Adrenal gland (tissue), 12 donors: ENCODE data around the gene CNTNAP2. TPM values are rescaled to one million over a fixed set of nuclear protein-coding genes. Genes with fewer than 3 reads are reported as not detected.

Source experiments
- DNase-seq, 7 donors: peaks; one replicate each; pipeline ENCODE4 v3.0.0-alpha.2; 2019 to 2020
- H3K27ac ChIP-seq, 5 donors: fragments of 200-600 bp; sonication (generic) in 4 of 5; 1 replicate in 3 of 5; 2 replicates in 2 of 5; pipeline versions ENCODE4 v1.5.1 to v1.8.0; 2016 to 2020; ENCODE audit warnings: mild to moderate bottlenecking in 1 of 5
- H3K27me3 ChIP-seq: fragments of 200-600 bp; 2 replicates; pipeline ENCODE4 v1.8.0; 2021
- H3K36me3 ChIP-seq, 2 donors: fragments of 200-600 bp; replicated peaks in 1 of 2; 1 replicate in 1 of 2; 2 replicates in 1 of 2; pipeline versions ENCODE4 v1.5.1 to v1.8.0; 2018 to 2022
- H3K4me1 ChIP-seq, 2 donors: fragments of 200-600 bp; replicated peaks in 1 of 2; 1 replicate in 1 of 2; 2 replicates in 1 of 2; pipeline versions ENCODE4 v1.5.1 to v1.8.0; 2018 to 2021
- H3K4me3 ChIP-seq, 4 donors: fragments of 200-600 bp; sonication (generic) in 3 of 4; one replicate each; pipeline ENCODE4 v1.5.1; 2016 to 2018
- H3K9me3 ChIP-seq, 3 donors: fragments of 200-600 bp; sonication (generic) in 1 of 3; replicated peaks in 1 of 3; 1 replicate in 2 of 3; 2 replicates in 1 of 3; pipeline versions ENCODE4 v1.5.1 to v1.8.0; 2016 to 2021
- CTCF ChIP-seq, 6 experiments: fragments of 450-650 bp in 4 of 6; fragments of 200-600 bp in 2 of 6; sonication (generic) in 1 of 6; IDR thresholded peaks; 1 replicate in 5 of 6; 2 replicates in 1 of 6; pipeline versions ENCODE4 v1.5.1 to v1.8.0; 2016 to 2021; ENCODE audit warnings: antibody characterized with exemption in 6 of 6, mild to moderate bottlenecking in 2 of 6, moderate library complexity in 1 of 6
- POLR2A ChIP-seq, 2 donors: fragments of 450-650 bp; IDR thresholded peaks; one replicate each; pipeline ENCODE4 v1.6.1; 2017; ENCODE audit warnings: antibody characterized with exemption in 2 of 2, mild to moderate bottlenecking in 2 of 2, moderate library complexity in 1 of 2
- WGBS, 4 donors: extraction: QIAGEN DNeasy Blood & Tissue Kit in 2 of 4; methylation state at CpG; one replicate each; pipeline versions ENCODE4 v1.1.5 to v1.1.7; 2013 to 2017; 5-methylcytosine and 5-hydroxymethylcytosine counted together
- intact Hi-C, 2 donors: fragments of 100-400 bp; cut with DNase I; formaldehyde crosslinking; loops; one replicate each; pipeline versions ENCODE4 v1.14.1 to v1.15.0; 2022 to 2023
- polyA plus RNA-seq, 3 donors: library from polyadenylated mRNA; stranded (reverse); fragments of 200-250 nt in 2 of 3; fragments of 350-450 nt in 1 of 3; fragmentation: Illumina TruSeq in 1 of 3; extraction: RNeasy Lipid Tissue Mini Kit (QIAGEN cat#74804) in 1 of 3; gene quantifications; one replicate each; pipeline ENCODE4 v1.2.3, GENCODE V29; 2013 to 2014
- total RNA-seq, 9 donors: library from RNA; depleted of rRNA in 4 of 9; stranded (reverse); fragments of >200 nt in 4 of 9; fragments of 120-200 nt in 1 of 9; fragmentation: NEBNext Ultra II Directional in 1 of 9; extraction: Animal tissue kit (Norgen Biotek cat#: 25700) in 1 of 9; gene quantifications; one replicate each; pipeline versions ENCODE4 v1.1.0 to v1.2.4, GENCODE V29; 2013 to 2023
- donor health status: healthy with polysubstance abuse.
- donor health status: Bipolar disorder and iron deficiency.
- donor health status: DM: yes; HTN: yes; CAD: no.
- donor health status: DM: no; HTN: no; CAD: no.
- donor health status: DM: no; HTN: no; CAD: no.
- donor health status: DM: yes; HTN: yes; CAD: no.

Gene CNTNAP2
- total and polyA plus RNA-seq, 12 donors = 0.14 to 6.3 (median 1.8) TPM; not detected in 2

GRCh38 chr7:148390381-148390780, 2273.8 kb downstream of the CNTNAP2 start:
- H3K36me3 ChIP-seq = no peaks in the 10 kb centered on the region
- no peak overlapping the region for H3K27ac ChIP-seq
- TF ChIP-seq CTCF (IDR thresholded peaks at IDR 0.05) (no peak), POLR2A (IDR thresholded peaks at IDR 0.05) (no peak)
- H3K9me3 ChIP-seq = no peaks in the 10 kb centered on the region
- no peak overlapping the region for H3K4me3 ChIP-seq
- no peak for DNase-seq
- intact Hi-C loops = no loop called here
- peaks cover 6% of the 10 kb centered on the region for H3K27me3 ChIP-seq
- H3K4me1 ChIP-seq = no peaks in the 10 kb centered on the region

- DNase-seq = no peak
- no peak overlapping the region for H3K27ac ChIP-seq
Observed at GRCh38 chr7:148391591-148391990, 2275.0 kb downstream of the CNTNAP2 start.

GRCh38 chr7:148394582-148394981, 2278.0 kb downstream of the CNTNAP2 start:
- Histone ChIP-seq H3K27me3 (peaks cover 12% of the 10 kb centered on the region), H3K4me3 (no peak overlapping the region), H3K9me3 (no peaks in the 10 kb centered on the region), H3K27ac (no peak overlapping the region), H3K4me1 (no peaks in the 10 kb centered on the region), H3K36me3 (no peaks in the 10 kb centered on the region)
- intact Hi-C loops = no loop called here
- DNase-seq = no peak
- no peak for TF ChIP-seq POLR2A (IDR thresholded peaks at IDR 0.05)
- TF ChIP-seq CTCF (IDR thresholded peaks at IDR 0.05) = no peak
- 91 to 92% (median 92%) methylated on average over 3 of the region's 3 CpGs for WGBS, 4 donors

More at GRCh38 chr7:148391591-148391990, 2275.0 kb downstream of the CNTNAP2 start:
- Histone ChIP-seq H3K36me3 (no peaks in the 10 kb centered on the region), H3K9me3 (no peaks in the 10 kb centered on the region), H3K4me3 (no peak overlapping the region), H3K27me3 (peaks cover 12% of the 10 kb centered on the region), H3K4me1 (no peaks in the 10 kb centered on the region)
- intact Hi-C loops = no loop called here
- WGBS, 4 donors = 58 to 71% (median 62%) methylated on average over 4 of the region's 4 CpGs
- TF ChIP-seq CTCF (IDR thresholded peaks at IDR 0.05) (no peak), POLR2A (IDR thresholded peaks at IDR 0.05) (no peak)

GRCh38 chr7:148395352-148395811, 2278.8 kb downstream of the CNTNAP2 start:
- WGBS, 4 donors = 65 to 71% (median 67%) methylated on average over 7 of the region's 7 CpGs
- TF ChIP-seq POLR2A (IDR thresholded peaks at IDR 0.05) (no peak), CTCF (IDR thresholded peaks at IDR 0.05) (no peak)
- DNase-seq = no peak

More at GRCh38 chr7:148395352-148395811, 2278.8 kb downstream of the CNTNAP2 start:
- no peaks in the 10 kb centered on the region for H3K9me3 ChIP-seq
- no peaks in the 10 kb centered on the region for H3K4me1 ChIP-seq
- no peaks in the 10 kb centered on the region for H3K36me3 ChIP-seq
- peaks cover 12% of the 10 kb centered on the region for H3K27me3 ChIP-seq
- intact Hi-C loops = no loop called here
- H3K27ac ChIP-seq = no peak overlapping the region
- no peak overlapping the region for H3K4me3 ChIP-seq
